AG04449 (cell line): ENCODE data around the gene DDX25.

Source experiments
- CTCF ChIA-PET: fragments of 350-600 bp; formaldehyde crosslinking; extraction: SDS; loops from one replicate; lab custom pipeline; 2021; ENCODE audit warnings: antibody characterized with exemption; lab: Yijun Ruan, JAX
- POLR2A ChIA-PET: fragments of 400-600, 350-600 bp; formaldehyde crosslinking; extraction: SDS; loops from one replicate; lab custom pipeline; 2020; ENCODE audit warnings: antibody characterized with exemption, inconsistent platforms; lab: Yijun Ruan, JAX
- DNase-seq: peaks from one replicate; pipeline ENCODE4 v3.0.0-alpha.2; 2010; ENCODE audit warnings: low read depth, low spot score
- H3K4me3 ChIP-seq: 2 replicates; pipeline ENCODE4 v1.5.1; 2011; ENCODE audit warnings: low read depth, mild to moderate bottlenecking, control low read depth, low read length
- TF ChIP-seq, protein P1 (sequence below): IDR thresholded peaks from one replicate; pipeline ENCODE4 v1.5.1; 2011; ENCODE audit warnings: mild to moderate bottlenecking, moderate library complexity, low read length, control low read depth, inconsistent platforms; ENCODE audit not compliant: insufficient read depth; ENCODE audit errors: missing control alignments

DDX25 gene

DNA sequence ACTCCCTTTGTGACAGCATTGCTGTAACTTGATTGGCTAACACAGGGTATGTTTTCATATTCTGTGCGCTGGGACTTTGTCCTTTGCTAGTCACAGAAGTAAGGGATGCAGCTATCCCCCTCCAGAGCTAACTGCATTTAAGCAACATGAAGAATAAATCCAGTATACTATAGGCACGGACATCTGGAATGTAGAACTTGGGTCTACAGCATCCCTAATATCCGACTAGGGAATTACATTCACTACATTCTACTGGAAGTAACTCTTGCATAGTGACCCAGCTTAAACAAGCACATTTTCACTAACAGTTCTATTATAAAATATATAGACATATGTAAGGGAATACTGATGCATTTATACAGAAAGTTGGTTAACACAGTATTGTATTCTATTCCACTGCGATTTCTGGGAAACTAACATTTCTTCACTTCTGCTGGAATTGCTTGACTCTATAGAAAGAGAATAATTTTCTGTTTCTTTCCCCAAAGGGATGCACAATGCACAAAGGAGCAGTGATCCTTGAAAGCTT is 54.6 kb downstream of the DDX25 start:
- TF ChIP-seq, protein P1, sequence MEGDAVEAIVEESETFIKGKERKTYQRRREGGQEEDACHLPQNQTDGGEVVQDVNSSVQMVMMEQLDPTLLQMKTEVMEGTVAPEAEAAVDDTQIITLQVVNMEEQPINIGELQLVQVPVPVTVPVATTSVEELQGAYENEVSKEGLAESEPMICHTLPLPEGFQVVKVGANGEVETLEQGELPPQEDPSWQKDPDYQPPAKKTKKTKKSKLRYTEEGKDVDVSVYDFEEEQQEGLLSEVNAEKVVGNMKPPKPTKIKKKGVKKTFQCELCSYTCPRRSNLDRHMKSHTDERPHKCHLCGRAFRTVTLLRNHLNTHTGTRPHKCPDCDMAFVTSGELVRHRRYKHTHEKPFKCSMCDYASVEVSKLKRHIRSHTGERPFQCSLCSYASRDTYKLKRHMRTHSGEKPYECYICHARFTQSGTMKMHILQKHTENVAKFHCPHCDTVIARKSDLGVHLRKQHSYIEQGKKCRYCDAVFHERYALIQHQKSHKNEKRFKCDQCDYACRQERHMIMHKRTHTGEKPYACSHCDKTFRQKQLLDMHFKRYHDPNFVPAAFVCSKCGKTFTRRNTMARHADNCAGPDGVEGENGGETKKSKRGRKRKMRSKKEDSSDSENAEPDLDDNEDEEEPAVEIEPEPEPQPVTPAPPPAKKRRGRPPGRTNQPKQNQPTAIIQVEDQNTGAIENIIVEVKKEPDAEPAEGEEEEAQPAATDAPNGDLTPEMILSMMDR, result no peak
- DNase-seq, result no peak
- CTCF ChIA-PET, result no interaction called here
- POLR2A ChIA-PET, result interaction anchor here (0.6 kb wide), 1 partner anchor 39 kb away, joined by 3 read pairs; no protein-coding TSS in a partner anchor
- H3K4me3 ChIP-seq, result no peak overlapping the region

DNA sequence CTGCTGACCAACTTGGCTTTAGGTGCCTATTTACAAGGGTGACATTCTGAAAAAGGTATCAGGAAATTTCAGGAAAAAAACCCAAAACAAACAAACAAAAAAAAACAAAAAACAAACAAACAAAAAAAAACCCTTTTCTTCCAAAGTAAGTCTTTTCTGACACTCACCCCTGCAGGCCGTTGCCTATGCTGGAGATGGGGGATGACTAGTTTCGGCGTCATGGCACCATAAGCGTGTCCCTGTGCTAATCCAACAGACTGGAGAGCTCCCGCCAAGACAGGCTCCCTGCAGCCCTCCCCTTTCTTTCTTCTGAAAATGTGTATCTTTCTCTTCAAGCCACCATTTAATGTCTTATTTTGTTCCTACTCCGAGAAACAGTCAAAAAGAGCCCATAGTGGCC is 55.2 kb downstream of the DDX25 start:
- TF ChIP-seq, protein P1, result no peak
- CTCF ChIA-PET, result no interaction called here
- no peak overlapping the region for H3K4me3 ChIP-seq
- POLR2A ChIA-PET, result no interaction called here
- no peak for DNase-seq

DNA sequence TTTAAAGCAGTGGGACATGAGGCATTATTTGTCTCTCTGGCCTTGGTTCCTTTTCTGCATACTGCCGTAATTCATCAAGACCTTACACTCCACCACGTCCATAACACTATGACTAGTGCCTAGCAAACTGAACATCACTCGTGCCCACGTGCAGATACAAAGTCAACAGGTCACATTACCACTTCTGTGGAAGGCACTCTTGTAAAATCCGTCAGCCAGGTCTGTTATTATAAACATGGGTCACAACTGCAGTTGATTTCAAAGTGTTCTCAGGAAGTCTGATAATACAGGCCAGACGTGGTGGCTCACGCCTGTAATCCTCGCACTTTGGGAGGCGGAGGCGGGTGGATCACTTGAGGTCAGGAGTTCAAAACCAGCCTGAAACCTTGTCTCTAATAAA is 55.6 kb downstream of the DDX25 start:
- ChIA-PET CTCF (no interaction called here), POLR2A (no interaction called here)
- DNase-seq, result no peak
- TF ChIP-seq, protein P1, result no peak
- no peak overlapping the region for H3K4me3 ChIP-seq

DNA sequence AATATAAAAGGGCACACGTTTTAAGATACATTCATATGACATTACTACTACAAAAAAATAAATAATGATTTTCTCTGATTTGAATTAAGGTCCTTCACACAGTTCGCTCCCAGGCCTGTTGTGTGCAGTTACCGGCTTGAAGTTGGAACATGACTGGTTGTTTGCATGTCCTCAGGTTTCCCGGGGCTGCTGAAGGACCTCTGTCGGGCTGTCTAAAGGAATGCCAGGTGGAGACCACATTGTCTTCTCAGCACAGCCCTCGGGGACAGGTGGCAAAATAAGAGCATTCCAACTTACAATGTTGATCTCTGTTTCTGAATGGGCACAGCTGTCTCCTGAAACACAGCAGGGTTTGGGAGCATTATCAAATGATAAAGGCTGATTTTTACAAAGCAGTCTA is 56.5 kb downstream of the DDX25 start:
- ChIA-PET CTCF (interaction anchor here (1.0 kb wide), 1 partner anchor 38 kb away, joined by 3 read pairs; no protein-coding TSS in a partner anchor), POLR2A (no interaction called here)
- H3K4me3 ChIP-seq, result no peak overlapping the region
- no peak for DNase-seq
- TF ChIP-seq, protein P1, result no peak

DNA sequence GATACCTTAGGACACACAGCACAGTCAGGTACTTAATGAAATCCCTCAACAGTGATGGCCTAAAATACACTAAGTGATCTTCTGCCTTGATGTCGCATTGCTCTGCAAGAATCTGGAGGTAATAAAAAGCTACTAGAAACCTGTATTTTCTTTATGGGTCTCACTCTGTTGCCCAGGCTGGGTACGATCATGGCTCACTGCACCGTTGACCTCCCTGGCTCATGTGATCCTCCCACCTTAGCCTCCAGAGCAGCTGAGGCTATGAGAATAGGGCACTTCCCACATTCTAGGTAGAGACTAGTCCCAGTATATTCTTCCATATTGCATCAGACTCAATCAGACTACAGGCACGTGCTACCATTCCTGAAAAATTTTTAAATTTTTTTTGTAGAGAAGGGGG is 63.2 kb downstream of the DDX25 start:
- ChIA-PET CTCF (no interaction called here), POLR2A (no interaction called here)
- TF ChIP-seq, protein P1, result no peak
- no peak overlapping the region for H3K4me3 ChIP-seq
- no peak for DNase-seq

DNA sequence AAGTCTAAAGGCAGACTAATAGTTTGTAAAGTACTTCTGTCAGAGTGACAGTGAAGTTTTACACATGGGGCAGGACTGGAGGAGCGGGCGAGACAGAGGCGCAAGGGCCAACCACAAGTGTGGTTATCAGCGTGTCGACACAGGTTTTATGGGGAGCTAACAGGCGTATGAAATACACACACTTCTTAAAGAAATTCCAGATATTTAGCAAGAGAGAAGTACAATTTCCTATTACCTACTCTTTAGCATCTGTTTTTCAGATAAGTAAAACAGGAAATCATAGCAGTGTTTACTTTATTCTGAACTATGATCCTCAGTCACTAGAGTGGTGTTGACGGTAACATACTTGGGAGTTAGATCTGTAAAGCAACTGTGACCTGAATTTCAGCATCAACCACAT is 64.0 kb downstream of the DDX25 start:
- no peak for DNase-seq
- TF ChIP-seq, protein P1, result no peak
- H3K4me3 ChIP-seq, result no peak overlapping the region
- POLR2A ChIA-PET, result no interaction called here
- CTCF ChIA-PET, result no interaction called here
